Measurements from ENCODE around the gene CACTIN.
"Not testable (repeated sequence)": the region's sequence is repeated elsewhere in the genome, so short reads cannot be mapped to it uniquely, and the experiment has no call there.

Gene CACTIN

GRCh38 chr19:3661284-3662238 lies 35.0 kb upstream of the CACTIN start:
- no peak for DNase-seq

- no peak for DNase-seq
These were observed 34.1 kb upstream of the CACTIN start for GRCh38 chr19:3660493-3661219.

GRCh38 chr19:3659746-3660112 lies 33.1 kb upstream of the CACTIN start:
- no peak for DNase-seq

GRCh38 chr19:3658870-3659745 lies 32.5 kb upstream of the CACTIN start:
- DNase-seq: no peak

GRCh38 chr19:3658004-3658869 lies 31.6 kb upstream of the CACTIN start:
- no peak for DNase-seq

GRCh38 chr19:3657395-3657769 lies 30.8 kb upstream of the CACTIN start:
- DNase-seq: no peak

- no peak for DNase-seq
These were observed 30.3 kb upstream of the CACTIN start for GRCh38 chr19:3656747-3657394.

- DNase-seq: peak; percentile 38
These were observed 29.6 kb upstream of the CACTIN start for GRCh38 chr19:3656073-3656746.

GRCh38 chr19:3655402-3656072 lies 28.9 kb upstream of the CACTIN start:
- DNase-seq: peak; percentile 94

GRCh38 chr19:3653865-3654513 lies 27.4 kb upstream of the CACTIN start:
- DNase-seq: no peak

- no peak for DNase-seq
These were observed 26.6 kb upstream of the CACTIN start for GRCh38 chr19:3653081-3653795.

GRCh38 chr19:3652422-3652821 lies 25.8 kb upstream of the CACTIN start:
- DNase-seq: no peak

- DNase-seq: no peak
These were observed 25.1 kb upstream of the CACTIN start for GRCh38 chr19:3651684-3652083.

- no peak for DNase-seq
These were observed 23.3 kb upstream of the CACTIN start for GRCh38 chr19:3649888-3650287.

GRCh38 chr19:3648037-3648905 lies 21.7 kb upstream of the CACTIN start:
- no peak for DNase-seq

GRCh38 chr19:3647102-3647501 lies 20.5 kb upstream of the CACTIN start:
- DNase-seq: not testable (repeated sequence)

- DNase-seq: no peak
These were observed 19.9 kb upstream of the CACTIN start for GRCh38 chr19:3646336-3647092.

All from fibroblast of skin of scalp (primary cell).